ENCODE results near the gene FHOD3.

FHOD3 gene

DNA sequence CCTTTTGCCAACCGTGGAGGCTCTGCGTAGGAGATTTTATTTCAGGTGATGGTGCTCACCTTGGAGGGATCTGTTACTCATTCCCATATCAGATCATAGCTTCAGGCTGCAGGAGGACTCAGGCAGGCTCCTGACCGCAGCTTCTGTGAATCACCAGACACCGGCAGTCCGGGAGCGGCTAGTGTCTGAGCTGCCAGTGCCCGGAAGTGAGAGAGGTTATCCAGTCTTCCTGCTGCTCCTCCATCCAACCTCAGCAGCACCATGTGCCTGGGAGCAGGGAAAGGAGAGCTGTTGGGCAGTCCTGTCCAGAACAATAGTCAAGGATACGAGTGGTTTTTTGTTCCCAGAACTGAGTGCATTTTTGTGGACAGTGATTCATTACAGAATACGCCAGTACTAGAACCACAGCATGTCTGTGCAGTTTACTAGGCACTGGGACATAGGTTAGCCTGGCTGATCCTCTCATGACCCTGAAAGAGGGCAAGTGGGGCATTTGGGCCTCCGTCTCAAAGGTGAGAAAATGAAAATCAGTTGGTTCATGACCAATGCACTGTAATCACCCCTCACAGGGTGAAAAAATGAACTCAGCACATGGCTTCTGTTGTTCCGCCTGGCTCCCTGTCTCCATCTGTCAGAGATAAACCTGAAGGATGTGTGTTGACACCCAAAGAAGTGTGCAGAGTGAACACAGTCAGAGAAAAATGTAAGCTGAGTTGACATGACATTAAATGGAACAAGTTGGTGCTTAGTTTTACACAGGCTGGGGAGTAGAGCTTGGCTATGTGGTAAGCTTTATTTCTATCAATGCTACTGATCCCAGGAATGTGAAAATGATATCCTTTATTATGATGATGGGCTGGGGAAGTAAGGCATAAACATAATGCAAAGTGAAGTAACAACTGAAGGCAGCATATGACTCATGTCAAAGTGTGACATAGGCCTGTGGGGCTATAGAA, 12.2 kb downstream of the FHOD3 start:
- TF ChIP-seq, protein P1, sequence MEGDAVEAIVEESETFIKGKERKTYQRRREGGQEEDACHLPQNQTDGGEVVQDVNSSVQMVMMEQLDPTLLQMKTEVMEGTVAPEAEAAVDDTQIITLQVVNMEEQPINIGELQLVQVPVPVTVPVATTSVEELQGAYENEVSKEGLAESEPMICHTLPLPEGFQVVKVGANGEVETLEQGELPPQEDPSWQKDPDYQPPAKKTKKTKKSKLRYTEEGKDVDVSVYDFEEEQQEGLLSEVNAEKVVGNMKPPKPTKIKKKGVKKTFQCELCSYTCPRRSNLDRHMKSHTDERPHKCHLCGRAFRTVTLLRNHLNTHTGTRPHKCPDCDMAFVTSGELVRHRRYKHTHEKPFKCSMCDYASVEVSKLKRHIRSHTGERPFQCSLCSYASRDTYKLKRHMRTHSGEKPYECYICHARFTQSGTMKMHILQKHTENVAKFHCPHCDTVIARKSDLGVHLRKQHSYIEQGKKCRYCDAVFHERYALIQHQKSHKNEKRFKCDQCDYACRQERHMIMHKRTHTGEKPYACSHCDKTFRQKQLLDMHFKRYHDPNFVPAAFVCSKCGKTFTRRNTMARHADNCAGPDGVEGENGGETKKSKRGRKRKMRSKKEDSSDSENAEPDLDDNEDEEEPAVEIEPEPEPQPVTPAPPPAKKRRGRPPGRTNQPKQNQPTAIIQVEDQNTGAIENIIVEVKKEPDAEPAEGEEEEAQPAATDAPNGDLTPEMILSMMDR (IDR thresholded peaks at IDR 0.05; ENCODE audit: extremely low read depth, missing control alignments), result no peak
- DNase-seq (ENCODE audit: low spot score), result no peak

DNA sequence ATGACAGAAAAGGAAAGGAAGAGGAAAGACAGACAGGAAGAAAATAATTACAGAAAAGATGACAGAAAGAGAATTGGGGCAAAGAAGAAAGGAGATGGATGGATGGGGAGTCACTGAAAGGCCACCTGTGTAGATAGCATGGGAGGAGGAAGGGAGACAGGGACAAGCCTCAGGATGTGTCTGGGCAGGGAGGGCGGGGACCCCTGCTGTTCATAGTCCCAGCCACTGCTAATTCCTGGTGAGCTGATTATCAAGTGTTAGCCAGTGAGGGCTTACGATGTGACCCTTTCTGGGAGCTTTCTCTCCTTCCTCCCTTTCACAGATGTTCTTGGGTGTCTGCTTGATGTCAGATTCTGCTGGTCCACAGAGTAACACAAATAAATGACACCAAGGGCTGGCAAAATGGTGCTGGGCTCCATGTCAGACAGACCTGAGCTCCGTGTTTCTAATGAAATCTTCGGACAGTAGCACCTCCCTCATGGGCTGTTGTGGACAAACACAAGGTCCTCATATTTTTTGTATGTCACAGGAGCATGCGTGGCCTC, 13.6 kb downstream of the FHOD3 start:
- TF ChIP-seq, protein P1 (IDR thresholded peaks at IDR 0.05; ENCODE audit: extremely low read depth, missing control alignments), result no peak
- no peak for DNase-seq (ENCODE audit: low spot score)

DNA sequence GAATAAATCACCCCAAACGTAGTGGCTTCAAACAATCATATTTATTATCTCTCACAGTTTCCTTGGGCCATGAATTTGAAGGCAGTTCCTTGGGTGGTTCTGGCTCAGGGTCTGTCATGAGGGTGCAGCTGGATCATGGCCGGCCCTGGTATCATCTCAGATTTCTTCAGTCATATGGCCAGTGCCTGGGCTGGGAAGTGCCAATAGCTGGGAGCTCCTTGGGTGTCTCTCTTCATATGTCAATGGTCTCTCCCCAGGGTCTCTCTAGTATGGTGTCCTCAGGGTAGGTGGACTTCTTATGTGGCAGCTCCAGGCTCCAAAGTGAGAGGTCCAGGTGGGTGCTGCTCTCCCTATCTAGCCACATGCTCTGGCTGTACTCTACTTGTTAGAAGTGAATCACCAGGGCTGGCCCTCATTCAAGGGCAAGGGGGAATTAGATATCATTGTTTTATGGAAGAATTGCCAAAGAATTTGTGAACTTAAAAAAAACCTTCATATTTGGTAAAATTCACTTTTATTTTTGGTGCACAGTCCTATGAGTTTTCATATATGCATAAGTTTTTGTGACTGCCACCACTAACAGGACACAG, 15.4 kb downstream of the FHOD3 start:
- DNase-seq (ENCODE audit: low spot score), result no peak
- TF ChIP-seq, protein P1 (IDR thresholded peaks at IDR 0.05; ENCODE audit: extremely low read depth, missing control alignments), result no peak

DNA sequence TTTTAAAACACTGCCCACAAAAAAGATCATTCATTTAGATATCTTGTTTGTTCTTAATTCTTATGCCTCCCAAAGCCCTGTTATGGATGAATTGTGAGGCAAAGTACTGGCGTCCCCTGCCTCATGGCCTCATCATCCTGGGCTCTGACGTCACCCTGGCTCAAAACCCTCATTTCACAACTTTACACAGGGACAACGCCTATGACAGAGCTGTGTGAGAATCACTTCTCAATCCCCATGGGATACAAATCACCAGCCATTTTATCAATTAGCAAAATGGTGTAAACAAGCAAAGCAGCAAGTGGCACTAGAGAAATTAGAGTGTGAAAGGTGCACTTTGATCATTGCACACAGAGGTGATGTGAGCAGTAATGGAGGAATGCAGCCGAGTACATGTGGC, 16.6 kb downstream of the FHOD3 start:
- TF ChIP-seq, protein P1 (IDR thresholded peaks at IDR 0.05; ENCODE audit: extremely low read depth, missing control alignments), result no peak
- DNase-seq (ENCODE audit: low spot score), result no peak

DNA sequence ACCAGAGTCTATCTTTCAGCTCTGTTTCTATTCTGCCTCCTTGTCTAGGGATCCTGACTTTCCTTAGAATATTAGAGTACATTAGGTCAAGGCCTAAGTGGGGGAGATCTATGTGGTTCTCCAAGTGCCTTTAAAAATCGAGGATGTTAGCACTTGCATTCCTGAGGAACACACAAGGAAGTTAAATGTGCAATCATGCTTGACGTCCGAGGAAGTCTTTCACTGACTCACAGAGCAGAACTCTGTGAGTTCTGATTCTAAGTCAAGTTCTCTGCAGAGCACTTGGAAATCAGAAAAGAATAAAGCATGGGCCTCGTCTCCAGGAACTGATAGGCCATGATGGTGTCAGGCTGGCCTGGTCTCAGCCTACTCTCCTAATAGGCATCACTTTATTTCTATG, 17.2 kb downstream of the FHOD3 start:
- no peak for DNase-seq (ENCODE audit: low spot score)
- TF ChIP-seq, protein P1 (IDR thresholded peaks at IDR 0.05; ENCODE audit: extremely low read depth, missing control alignments), result no peak

DNA sequence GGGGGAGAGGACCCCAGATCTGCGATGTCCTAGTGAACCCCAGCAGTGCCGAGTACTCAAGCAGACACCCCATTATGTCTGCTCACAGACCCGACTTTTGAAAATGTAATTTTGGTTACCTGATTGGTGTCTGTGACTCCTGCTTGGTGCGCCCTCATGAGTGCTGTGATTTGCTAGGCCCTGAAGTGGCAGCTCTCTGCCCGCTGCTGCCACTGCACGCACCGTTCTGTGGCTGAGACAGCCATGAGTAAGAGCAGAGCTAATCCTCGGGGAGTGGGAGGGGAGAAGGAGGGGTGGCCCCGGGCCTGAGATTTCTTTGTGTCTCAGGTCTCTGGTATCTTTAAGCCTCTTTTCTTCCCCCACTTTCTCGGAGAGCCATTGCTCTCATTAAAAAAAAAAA, 18.2 kb downstream of the FHOD3 start:
- no peak for DNase-seq (ENCODE audit: low spot score)

More for the DNA sequence above, 18.2 kb downstream of the FHOD3 start:
- TF ChIP-seq, protein P1 (IDR thresholded peaks at IDR 0.05; ENCODE audit: extremely low read depth, missing control alignments), result no peak

Measured in GM20000 (cell line).